Colon (tissue), 2 donors: ENCODE results near the gene CLOCK.

Experiments used
- FAIRE-seq: peaks from 2 replicates; lab custom pipeline; 2012; peaks lifted over from hg19 to GRCh38; lab: Jason Lieb, UNC
- donor health status: control.
- donor health status: control.

CLOCK gene

DNA sequence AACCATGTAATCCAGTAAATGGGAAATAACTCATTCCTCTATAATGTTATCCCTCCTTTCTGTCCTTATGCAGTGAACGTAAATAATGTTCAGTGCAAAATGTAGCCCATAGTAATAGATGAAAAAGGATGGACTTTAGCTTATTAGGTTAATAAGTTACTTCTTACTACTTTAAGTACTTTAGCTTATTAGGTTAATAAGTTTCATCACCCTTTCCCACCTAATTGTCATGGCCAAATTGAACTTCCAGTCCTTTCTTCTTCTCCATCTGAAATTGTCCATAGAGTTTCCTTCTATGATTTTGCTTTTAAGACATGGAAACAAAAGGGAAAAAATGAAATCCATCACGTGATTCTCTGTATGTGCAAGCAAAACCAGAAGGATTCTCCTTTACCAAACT lies 166.1 kb downstream of the CLOCK start:
- no peak for FAIRE-seq

DNA sequence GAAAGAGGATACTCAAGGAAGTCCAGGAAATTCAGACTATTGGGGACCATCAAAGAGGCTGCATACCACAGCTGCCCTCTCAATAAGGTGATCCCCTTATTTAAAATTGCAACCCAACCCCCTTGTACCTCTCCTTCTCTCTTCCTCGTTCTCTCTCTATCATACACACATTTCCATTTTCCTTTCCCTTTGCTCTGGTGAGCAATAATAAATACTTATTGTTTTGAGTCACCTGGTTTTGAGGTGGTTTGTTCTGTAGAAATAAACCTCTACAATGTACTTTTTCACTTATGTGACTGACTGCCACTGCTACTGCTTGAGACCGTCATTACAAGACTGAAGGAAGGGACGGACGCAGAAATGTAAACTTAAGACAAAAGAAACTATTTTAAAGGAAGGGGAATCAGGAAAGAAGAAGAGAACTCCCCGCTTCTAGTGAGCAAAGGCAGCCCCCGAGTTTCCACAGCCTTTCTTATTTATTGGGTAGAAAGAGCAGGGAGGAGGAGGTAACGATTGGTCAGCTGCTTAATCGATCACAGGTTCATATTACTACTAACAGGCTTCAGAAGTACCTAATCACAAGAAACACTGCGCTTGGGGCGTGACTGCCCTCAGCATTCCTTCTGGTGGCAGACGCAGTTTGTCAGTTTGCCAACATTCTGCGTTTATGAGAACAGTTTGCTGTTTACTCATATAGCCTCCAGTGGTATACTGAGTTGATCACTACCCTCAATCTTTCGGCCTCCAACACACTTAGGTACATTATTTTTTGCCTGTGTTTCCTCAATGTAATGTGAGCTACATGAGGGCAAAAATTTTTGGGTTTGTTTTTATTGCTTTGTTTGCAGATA lies 167.9 kb downstream of the CLOCK start:
- FAIRE-seq = no peak
